ENCODE results near the gene XDH. TPM values are rescaled to one million over a fixed set of nuclear protein-coding genes. Genes with fewer than 3 reads are reported as not detected.
A peak's percentile ranks its signal among the peaks of the same experiment; 100 is the strongest.

Gene XDH
- total and polyA plus RNA-seq, 12 donors = 0.01 to 0.16 (median 0.08) TPM; not detected in 7

DNA sequence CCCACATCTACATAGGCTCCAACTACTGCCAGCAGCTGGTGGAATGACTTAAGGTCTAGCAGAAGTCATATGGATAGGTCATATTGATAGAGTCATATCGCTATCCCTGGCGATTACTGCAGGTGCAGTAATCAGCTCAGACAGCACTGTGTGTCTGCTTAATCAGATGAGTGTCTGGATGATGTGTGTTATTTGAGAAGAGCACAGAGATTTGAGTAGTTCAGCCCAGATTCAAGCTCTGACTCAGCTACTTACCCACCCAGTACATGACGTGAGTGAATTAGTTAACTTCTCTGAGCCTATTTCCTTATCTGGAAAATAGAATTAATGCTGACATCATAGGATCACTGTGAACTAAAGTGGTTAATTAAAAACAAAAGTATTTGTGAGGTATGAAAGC lies 101.6 kb downstream of the XDH start:
- Histone ChIP-seq H3K4me3 (no peak overlapping the region), H3K9me3 (peaks cover 0 to 16% (median 0%) of the 10 kb centered on the region in 11 donors), H3K36me3 (no peaks in the 10 kb centered on the region), H3K27ac (no peak overlapping the region), H3K4me1 (peaks cover 0 to 2% (median 0%) of the 10 kb centered on the region in 9 donors), H3K27me3 (no peaks in the 10 kb centered on the region)
- ATAC-seq = no peak
- DNase-seq = no peak
- TF ChIP-seq, protein P1, sequence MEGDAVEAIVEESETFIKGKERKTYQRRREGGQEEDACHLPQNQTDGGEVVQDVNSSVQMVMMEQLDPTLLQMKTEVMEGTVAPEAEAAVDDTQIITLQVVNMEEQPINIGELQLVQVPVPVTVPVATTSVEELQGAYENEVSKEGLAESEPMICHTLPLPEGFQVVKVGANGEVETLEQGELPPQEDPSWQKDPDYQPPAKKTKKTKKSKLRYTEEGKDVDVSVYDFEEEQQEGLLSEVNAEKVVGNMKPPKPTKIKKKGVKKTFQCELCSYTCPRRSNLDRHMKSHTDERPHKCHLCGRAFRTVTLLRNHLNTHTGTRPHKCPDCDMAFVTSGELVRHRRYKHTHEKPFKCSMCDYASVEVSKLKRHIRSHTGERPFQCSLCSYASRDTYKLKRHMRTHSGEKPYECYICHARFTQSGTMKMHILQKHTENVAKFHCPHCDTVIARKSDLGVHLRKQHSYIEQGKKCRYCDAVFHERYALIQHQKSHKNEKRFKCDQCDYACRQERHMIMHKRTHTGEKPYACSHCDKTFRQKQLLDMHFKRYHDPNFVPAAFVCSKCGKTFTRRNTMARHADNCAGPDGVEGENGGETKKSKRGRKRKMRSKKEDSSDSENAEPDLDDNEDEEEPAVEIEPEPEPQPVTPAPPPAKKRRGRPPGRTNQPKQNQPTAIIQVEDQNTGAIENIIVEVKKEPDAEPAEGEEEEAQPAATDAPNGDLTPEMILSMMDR (IDR thresholded peaks at IDR 0.05) = no peak
- intact Hi-C loops (cut with DNase I) = no loop called here
- WGBS, 2 donors = 92 to 97% methylated on average over 3 of the region's 3 CpGs

DNA sequence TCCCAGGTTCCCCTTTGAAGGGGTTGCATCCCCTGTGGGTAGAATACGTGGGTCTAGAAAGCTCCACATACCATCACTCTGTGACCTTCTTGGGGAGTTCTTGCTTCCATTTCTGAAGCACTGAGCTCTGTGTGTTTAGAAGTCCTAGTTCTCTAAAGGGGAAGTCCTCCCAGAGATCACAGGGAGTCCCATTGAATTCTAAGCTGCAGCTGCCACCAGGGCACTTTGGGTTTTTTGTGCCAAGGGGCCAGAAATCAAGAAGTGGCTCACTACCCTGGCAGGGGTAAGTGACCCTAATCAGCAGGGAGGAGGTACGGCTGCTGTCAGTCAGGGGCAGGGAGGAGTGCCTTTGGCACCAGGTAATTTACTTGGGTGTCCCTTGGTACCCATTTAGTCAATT lies 109.7 kb downstream of the XDH start:
- TF ChIP-seq, protein P1 (IDR thresholded peaks at IDR 0.05) = no peak
- Histone ChIP-seq H3K36me3 (no peaks in the 10 kb centered on the region), H3K27ac (no peak overlapping the region), H3K9me3 (peaks cover 0 to 11% (median 0%) of the 10 kb centered on the region in 11 donors), H3K27me3 (no peaks in the 10 kb centered on the region), H3K4me1 (peaks cover 0 to 22% (median 8%) of the 10 kb centered on the region in 9 donors), H3K4me3 (no peak overlapping the region)
- WGBS, 2 donors = 64 to 69% methylated on average over 2 of the region's 2 CpGs
- ATAC-seq (no peak), DNase-seq (no peak)
- intact Hi-C loops (cut with DNase I) = no loop called here

DNA sequence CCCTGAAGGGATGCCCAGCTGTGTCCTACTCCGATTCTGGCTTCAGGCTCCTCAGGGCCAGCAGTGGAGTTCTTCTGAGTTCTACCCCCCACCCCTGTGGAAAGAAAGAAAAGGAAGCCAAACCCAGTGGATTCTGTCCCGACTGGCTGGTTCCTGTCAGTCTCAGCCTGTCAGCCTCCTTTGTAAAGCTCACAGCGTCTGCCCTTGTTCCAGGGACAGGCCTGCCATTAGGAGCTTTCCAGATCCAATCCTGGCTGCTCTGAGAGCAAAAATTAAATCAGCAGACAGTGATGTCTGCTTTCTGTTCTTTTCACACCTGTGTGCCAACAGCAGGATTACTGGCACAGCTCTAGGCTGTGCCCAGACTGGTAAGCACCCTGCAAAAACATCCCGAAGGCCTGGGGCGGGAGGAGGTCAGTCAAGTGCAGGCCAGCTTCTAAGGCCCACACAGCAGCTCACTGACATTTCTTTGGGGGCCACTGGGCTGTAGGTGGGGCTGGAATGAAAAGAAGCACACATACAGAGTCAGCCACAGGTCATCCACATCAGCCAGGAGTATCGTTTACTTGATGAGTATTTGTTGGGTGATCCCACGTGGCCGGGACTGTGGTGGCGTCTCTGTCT lies 111.5 kb downstream of the XDH start:
- H3K9me3 ChIP-seq = no peaks in the 10 kb centered on the region
- H3K4me3 ChIP-seq = no peak overlapping the region
- peak; percentile 51 to 66 for DNase-seq
- H3K4me1 ChIP-seq = peaks cover 0 to 23% (median 11%) of the 10 kb centered on the region in 9 donors
- no peaks in the 10 kb centered on the region for H3K36me3 ChIP-seq
- WGBS, 2 donors = 38 to 56% methylated on average over 9 of the region's 9 CpGs
- TF ChIP-seq, protein P1 (IDR thresholded peaks at IDR 0.05) = no peak
- H3K27ac ChIP-seq = peak overlapping the region; percentile 58 to 88 (median 76)
- H3K27me3 ChIP-seq = no peaks in the 10 kb centered on the region
- ATAC-seq = peak; percentile 91 to 98 (median 95)
- intact Hi-C loops (cut with DNase I) = no loop called here

DNA sequence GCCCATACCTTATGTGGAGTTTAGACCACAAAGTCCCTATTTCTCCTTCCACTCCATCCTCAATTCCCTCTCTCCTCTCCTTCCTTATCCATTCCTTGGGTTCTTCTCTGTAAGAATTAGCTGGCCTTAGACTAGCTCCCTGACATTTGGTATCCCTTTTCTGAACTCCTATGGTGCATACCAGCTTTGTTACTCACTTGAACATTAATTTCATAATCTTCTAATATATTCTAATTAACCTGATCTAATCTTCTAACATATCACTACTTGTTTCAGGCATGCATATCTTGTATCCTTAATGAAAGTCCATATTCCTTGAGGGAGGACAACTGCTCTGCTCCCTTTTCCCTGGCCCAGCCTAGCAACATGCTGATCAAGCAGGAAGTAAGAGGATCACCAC lies 114.2 kb downstream of the XDH start:
- H3K4me1 ChIP-seq = peaks cover 8 to 51% (median 32%) of the 10 kb centered on the region in 9 donors
- H3K36me3 ChIP-seq = no peaks in the 10 kb centered on the region
- H3K27me3 ChIP-seq = no peaks in the 10 kb centered on the region
- no peak overlapping the region for H3K4me3 ChIP-seq
- DNase-seq = no peak
- TF ChIP-seq, protein P1 (IDR thresholded peaks at IDR 0.05) = no peak
- ATAC-seq = no peak
- no peak overlapping the region for H3K27ac ChIP-seq
- intact Hi-C loops (cut with DNase I) = no loop called here
- no peaks in the 10 kb centered on the region for H3K9me3 ChIP-seq
